ENCODE data around the gene NAP1L1. TPM values are rescaled to one million over a fixed set of nuclear protein-coding genes. Genes with fewer than 3 reads are reported as not detected.

The NAP1L1 gene
- total RNA-seq, 1 experiment from 2014 or later, result 620 TPM

DNA sequence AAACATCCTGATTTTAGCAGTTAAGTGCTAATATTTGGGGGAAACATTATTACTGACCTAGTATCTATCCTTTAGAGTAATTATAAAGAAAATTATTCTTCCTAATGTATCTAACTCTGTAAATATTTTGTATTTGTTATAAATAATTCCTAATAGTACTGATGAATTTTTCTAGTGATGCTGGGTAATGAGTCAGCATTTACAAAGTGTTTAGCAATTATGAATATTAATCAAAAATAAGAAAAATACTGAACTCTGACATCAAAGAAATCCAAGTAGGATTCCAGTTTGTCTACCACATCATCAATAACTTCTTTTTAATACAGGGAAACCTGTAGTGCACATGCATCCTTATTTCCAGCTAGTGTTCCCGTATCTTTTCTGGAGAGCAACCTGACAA lies 9.0 kb downstream of the NAP1L1 start:
- Histone ChIP-seq H3K4me3 (ENCODE audit: low read depth in 2 of 2, low read length in 2 of 2) (no peak overlapping the region), H3K27ac (ENCODE audit: low read length) (no peak overlapping the region), H3K36me3 (ENCODE audit: control insufficient read depth, insufficient read depth, low read length) (peaks cover 13% of the 10 kb centered on the region; the same call in 1 of the 2 replicates), H3K4me1 (ENCODE audit: control insufficient read depth, insufficient read depth, low read length) (peaks cover 40% of the 10 kb centered on the region), H3K9me3 (ENCODE audit: control insufficient read depth, insufficient read depth, low read depth, low read length) (no peaks in the 10 kb centered on the region), H3K27me3 (ENCODE audit: control insufficient read depth, insufficient read depth, low read length) (no peaks in the 10 kb centered on the region)
- intact Hi-C loops (cut with micrococcal nuclease; ENCODE audit: unreplicated experiment), result no loop called here
- TF ChIP-seq, protein P1, sequence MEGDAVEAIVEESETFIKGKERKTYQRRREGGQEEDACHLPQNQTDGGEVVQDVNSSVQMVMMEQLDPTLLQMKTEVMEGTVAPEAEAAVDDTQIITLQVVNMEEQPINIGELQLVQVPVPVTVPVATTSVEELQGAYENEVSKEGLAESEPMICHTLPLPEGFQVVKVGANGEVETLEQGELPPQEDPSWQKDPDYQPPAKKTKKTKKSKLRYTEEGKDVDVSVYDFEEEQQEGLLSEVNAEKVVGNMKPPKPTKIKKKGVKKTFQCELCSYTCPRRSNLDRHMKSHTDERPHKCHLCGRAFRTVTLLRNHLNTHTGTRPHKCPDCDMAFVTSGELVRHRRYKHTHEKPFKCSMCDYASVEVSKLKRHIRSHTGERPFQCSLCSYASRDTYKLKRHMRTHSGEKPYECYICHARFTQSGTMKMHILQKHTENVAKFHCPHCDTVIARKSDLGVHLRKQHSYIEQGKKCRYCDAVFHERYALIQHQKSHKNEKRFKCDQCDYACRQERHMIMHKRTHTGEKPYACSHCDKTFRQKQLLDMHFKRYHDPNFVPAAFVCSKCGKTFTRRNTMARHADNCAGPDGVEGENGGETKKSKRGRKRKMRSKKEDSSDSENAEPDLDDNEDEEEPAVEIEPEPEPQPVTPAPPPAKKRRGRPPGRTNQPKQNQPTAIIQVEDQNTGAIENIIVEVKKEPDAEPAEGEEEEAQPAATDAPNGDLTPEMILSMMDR (IDR thresholded peaks at IDR 0.05), result no peak
- TF ChIP-seq POLR2AphosphoS5 (IDR thresholded peaks at IDR 0.05; ENCODE audit: low read depth, low read length), result no peak
- in situ Hi-C loops (cut with HindIII; ENCODE audit: low pct_unique_long_range_greater_than_20kb, low sequenced_read_pairs), result no loop called here
- DNase-seq (ENCODE audit: low read depth, low spot score) (no peak), ATAC-seq (no peak)
- no TSS peak for BruUV-seq (replicated peaks)
- ChIA-PET CTCF (no interaction called here), POLR2A (interaction anchor here (0.5 kb wide), 1 partner anchor 283 kb away, joined by 8 read pairs; no protein-coding TSS in a partner anchor)

DNA sequence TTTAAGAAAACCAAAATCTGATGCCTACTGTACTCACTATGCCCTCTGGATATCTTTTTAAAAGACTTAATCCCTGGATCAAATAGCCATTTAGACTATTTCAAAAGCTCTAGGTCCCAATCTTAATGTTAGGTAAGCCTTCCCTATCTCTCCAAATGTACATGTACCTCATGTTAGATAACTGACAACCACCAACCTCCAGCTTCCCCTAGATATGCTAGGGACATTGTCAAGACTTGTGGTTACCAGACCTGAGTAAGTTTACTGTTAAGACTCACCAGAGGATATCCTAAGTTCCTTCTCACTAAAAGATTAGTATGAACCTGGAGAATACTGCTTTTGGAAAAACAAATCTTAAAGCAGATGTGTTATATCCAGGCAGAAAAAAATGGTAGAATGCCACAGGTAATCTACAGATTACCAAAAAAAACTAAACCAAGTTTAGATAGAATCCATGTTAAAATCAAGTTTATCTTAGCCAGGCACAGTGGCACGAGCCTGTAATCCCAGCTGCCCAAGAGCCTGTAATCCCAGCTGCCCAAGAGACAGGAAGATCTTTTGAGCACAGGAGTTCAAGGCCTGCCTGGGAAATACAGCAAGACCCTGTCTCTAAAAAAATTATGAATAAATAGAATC lies 9.7 kb downstream of the NAP1L1 start:
- POLR2A ChIA-PET, result no interaction called here
- Histone ChIP-seq H3K9me3 (ENCODE audit: control insufficient read depth, insufficient read depth, low read depth, low read length) (no peaks in the 10 kb centered on the region), H3K27me3 (ENCODE audit: control insufficient read depth, insufficient read depth, low read length) (no peaks in the 10 kb centered on the region), H3K27ac (ENCODE audit: low read length) (no peak overlapping the region), H3K36me3 (ENCODE audit: control insufficient read depth, insufficient read depth, low read length) (peaks cover 12% of the 10 kb centered on the region; the same call in 1 of the 2 replicates), H3K4me1 (ENCODE audit: control insufficient read depth, insufficient read depth, low read length) (peaks cover 38% of the 10 kb centered on the region), H3K4me3 (ENCODE audit: low read depth in 2 of 2, low read length in 2 of 2) (no peak overlapping the region)
- ATAC-seq, result no peak
- intact Hi-C loops (cut with micrococcal nuclease; ENCODE audit: unreplicated experiment) (no loop called here), in situ Hi-C loops (cut with HindIII; ENCODE audit: low pct_unique_long_range_greater_than_20kb, low sequenced_read_pairs) (no loop called here)
- BruUV-seq (replicated peaks), result no TSS peak
- DNase-seq (ENCODE audit: low read depth, low spot score), result no peak
- CTCF ChIA-PET, result no interaction called here
- TF ChIP-seq, protein P1 (IDR thresholded peaks at IDR 0.05), result no peak

DNA sequence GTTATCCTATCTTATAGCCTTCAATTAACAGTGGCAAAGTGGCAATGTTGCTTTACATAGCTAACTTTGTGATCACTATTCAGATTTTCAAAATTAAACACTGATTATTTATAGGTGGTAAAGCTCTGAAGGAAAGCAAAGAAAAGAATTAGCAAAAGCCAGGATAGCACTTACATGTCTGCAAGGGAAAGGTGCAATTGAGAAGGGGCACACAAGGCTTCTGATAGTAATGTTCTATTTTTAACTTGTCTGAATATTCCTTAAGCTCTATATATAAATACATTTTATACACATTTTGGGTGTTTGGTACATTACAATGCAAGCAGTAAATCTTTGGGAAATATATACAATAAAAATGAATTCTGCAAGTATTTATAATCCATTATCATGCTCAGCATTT lies 10.9 kb downstream of the NAP1L1 start:
- peaks cover 22% of the 10 kb centered on the region; the same call in 1 of the 2 replicates for H3K36me3 ChIP-seq (ENCODE audit: control insufficient read depth, insufficient read depth, low read length)
- H3K4me1 ChIP-seq (ENCODE audit: control insufficient read depth, insufficient read depth, low read length), result peaks cover 42% of the 10 kb centered on the region
- H3K27me3 ChIP-seq (ENCODE audit: control insufficient read depth, insufficient read depth, low read length), result no peaks in the 10 kb centered on the region
- no peak overlapping the region for H3K4me3 ChIP-seq (ENCODE audit: low read depth in 2 of 2, low read length in 2 of 2)
- H3K27ac ChIP-seq (ENCODE audit: low read length), result no peak overlapping the region
- no peak for ATAC-seq
- no peaks in the 10 kb centered on the region for H3K9me3 ChIP-seq (ENCODE audit: control insufficient read depth, insufficient read depth, low read depth, low read length)
- TF ChIP-seq, protein P1 (IDR thresholded peaks at IDR 0.05), result no peak
- no peak for TF ChIP-seq TCF7L2 (IDR thresholded peaks at IDR 0.05; ENCODE audit: low read depth, low read length)
- no peak for TF ChIP-seq POLR2AphosphoS5 (IDR thresholded peaks at IDR 0.05; ENCODE audit: low read depth, low read length)
- no peak for TF ChIP-seq SIN3A (IDR thresholded peaks at IDR 0.05; ENCODE audit: borderline replicate concordance, insufficient read depth, low read depth, low read length)
- TF ChIP-seq REST (IDR thresholded peaks at IDR 0.05; ENCODE audit: insufficient read depth in 1 of 2, low read depth in 2 of 2, low read length in 1 of 2), result no peak
- ChIA-PET CTCF (no interaction called here), POLR2A (no interaction called here)
- BruUV-seq (replicated peaks), result no TSS peak
- in situ Hi-C loops (cut with HindIII; ENCODE audit: low pct_unique_long_range_greater_than_20kb, low sequenced_read_pairs) (no loop called here), intact Hi-C loops (cut with micrococcal nuclease; ENCODE audit: unreplicated experiment) (no loop called here)
- no peak for DNase-seq (ENCODE audit: low read depth, low spot score)

Measured in Panc1 (cell line).